PC-3 (cell line): ENCODE data around the gene ABCA2.

Source experiments
- CTCF ChIP-seq: fragments of 300-600 bp; sonication (generic); conservative IDR thresholded peaks from 2 replicates; pipeline ENCODE4 v1.5.1; 2017; ENCODE audit warnings: antibody characterized with exemption, low read depth, mild to moderate bottlenecking, low read length
- EZH2 ChIP-seq: fragments of 300-600 bp; sonication (generic); IDR thresholded peaks from one replicate; pipeline ENCODE4 v1.6.1; 2017; ENCODE audit warnings: antibody characterized with exemption, mild to moderate bottlenecking, low read length; ENCODE audit not compliant: unreplicated experiment

- no peak for TF ChIP-seq CTCF
- no peak for TF ChIP-seq EZH2
Measured at GRCh38 chr9:136996361-136997292, 31.4 kb downstream of the ABCA2 start, which contains the start of gene CLIC3.
